Tibial nerve (tissue), 4 donors: ENCODE results near the gene EVX2. TPM values are rescaled to one million over a fixed set of nuclear protein-coding genes. Genes with fewer than 3 reads are reported as not detected.

Experiments
- DNase-seq, 2 donors: peaks; one replicate each; pipeline ENCODE4 v3.0.0-alpha.2; 2019; ENCODE audit warnings: low spot score in 2 of 2
- H3K27ac ChIP-seq, 4 donors: fragments of 200-600 bp; sonication (generic) in 3 of 4; one replicate each; pipeline ENCODE4 v1.5.1; 2017 to 2019; ENCODE audit warnings: mild to moderate bottlenecking in 1 of 4
- H3K27me3 ChIP-seq, 2 donors: fragments of 200-600 bp; sonication (generic) in 1 of 2; one replicate each; pipeline versions ENCODE4 v1.5.1 to v1.6.0; 2017 to 2019
- H3K36me3 ChIP-seq, 3 donors: fragments of 200-600 bp; sonication (generic); one replicate each; pipeline ENCODE4 v1.5.1; 2018 to 2019
- H3K4me1 ChIP-seq, 4 donors: fragments of 200-600 bp; sonication (generic) in 3 of 4; one replicate each; pipeline ENCODE4 v1.5.1; 2017 to 2019
- H3K4me3 ChIP-seq, 4 donors: fragments of 200-600 bp; sonication (generic) in 3 of 4; one replicate each; pipeline ENCODE4 v1.5.1; 2017 to 2019; ENCODE audit warnings: mild to moderate bottlenecking in 1 of 4, moderate library complexity in 1 of 4
- H3K9me3 ChIP-seq, 4 donors: fragments of 200-600 bp; sonication (generic) in 3 of 4; one replicate each; pipeline ENCODE4 v1.5.1; 2017 to 2019
- EP300 ChIP-seq, 2 donors: sonication (generic); formaldehyde crosslinking; IDR thresholded peaks; one replicate each; pipeline ENCODE4 v1.6.1; 2017; ENCODE audit warnings: antibody characterized with exemption in 2 of 2, mild to moderate bottlenecking in 1 of 2
- POLR2A ChIP-seq, 2 donors: fragments of 450-650 bp; IDR thresholded peaks; one replicate each; pipeline ENCODE4 v1.6.1; 2017; ENCODE audit warnings: antibody characterized with exemption in 2 of 2, mild to moderate bottlenecking in 2 of 2, moderate library complexity in 2 of 2
- WGBS, 2 donors: methylation state at CpG; one replicate each; pipeline ENCODE4 v1.1.5; 2018; 5-methylcytosine and 5-hydroxymethylcytosine counted together
- total RNA-seq, 4 donors: library from RNA; depleted of rRNA; stranded (reverse); fragments of >200 nt; gene quantifications; one replicate each; pipeline ENCODE4 v1.1.0, GENCODE V29; 2016
- TF ChIP-seq, protein P1 (sequence below), 5 experiments: fragments of 200-600 bp in 3 of 5; fragments of 450-650 bp in 2 of 5; sonication (generic) in 3 of 5; IDR thresholded peaks; one replicate each; pipeline ENCODE4 v1.5.1; 2016 to 2019; ENCODE audit warnings: antibody characterized with exemption in 5 of 5, mild to moderate bottlenecking in 3 of 5, moderate library complexity in 2 of 5

The EVX2 gene
- total RNA-seq, 4 donors from 2014 or later = not detected

DNA sequence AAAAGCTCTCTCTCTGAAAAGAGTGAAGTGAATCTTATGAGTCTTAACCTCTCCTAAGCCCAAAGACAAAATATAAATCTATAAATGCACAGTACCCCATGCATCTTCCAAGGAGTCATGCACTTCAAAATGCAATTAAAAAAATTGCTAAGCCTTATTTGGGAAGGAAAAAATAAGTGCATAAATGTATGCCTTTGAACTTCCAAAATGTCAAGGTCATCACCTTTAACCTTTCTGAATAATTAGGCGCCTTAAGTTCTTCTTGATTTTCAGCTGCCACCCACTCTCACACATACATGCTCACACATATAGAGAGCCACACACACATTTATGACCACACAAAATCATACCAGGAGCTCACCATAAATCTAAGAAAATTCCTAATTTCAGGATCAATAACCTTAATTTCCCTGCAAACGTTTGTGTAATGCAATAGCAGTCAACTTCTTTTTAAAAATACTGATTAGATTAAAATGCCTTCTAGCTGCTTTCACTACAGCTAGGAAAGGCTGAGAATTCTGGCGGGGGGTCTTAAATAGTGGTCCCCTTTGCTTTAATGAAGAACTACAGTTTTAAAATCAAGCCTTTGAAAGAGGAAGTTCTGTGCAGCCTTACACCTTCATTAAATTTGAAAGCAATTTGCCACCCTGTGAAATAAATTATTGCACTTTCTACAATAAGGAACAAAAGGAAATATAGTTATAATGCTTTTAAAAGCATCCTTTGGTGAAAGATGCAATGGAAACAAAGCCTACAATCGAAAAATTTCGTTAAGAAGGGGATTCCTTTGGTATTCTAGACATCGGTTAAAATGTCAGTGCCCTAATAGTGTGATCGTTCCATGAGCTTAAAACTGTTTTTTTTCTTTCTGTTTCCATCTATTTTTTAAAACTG lies 26.9 kb upstream of the EVX2 start:
- peak in 1 of 2 donors; percentile 48 for TF ChIP-seq EP300 (IDR thresholded peaks at IDR 0.05)
- TF ChIP-seq, protein P1, sequence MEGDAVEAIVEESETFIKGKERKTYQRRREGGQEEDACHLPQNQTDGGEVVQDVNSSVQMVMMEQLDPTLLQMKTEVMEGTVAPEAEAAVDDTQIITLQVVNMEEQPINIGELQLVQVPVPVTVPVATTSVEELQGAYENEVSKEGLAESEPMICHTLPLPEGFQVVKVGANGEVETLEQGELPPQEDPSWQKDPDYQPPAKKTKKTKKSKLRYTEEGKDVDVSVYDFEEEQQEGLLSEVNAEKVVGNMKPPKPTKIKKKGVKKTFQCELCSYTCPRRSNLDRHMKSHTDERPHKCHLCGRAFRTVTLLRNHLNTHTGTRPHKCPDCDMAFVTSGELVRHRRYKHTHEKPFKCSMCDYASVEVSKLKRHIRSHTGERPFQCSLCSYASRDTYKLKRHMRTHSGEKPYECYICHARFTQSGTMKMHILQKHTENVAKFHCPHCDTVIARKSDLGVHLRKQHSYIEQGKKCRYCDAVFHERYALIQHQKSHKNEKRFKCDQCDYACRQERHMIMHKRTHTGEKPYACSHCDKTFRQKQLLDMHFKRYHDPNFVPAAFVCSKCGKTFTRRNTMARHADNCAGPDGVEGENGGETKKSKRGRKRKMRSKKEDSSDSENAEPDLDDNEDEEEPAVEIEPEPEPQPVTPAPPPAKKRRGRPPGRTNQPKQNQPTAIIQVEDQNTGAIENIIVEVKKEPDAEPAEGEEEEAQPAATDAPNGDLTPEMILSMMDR (IDR thresholded peaks at IDR 0.05) = no peak
- Histone ChIP-seq H3K27me3 (peaks cover 0 to 97% of the 10 kb centered on the region in 2 donors), H3K9me3 (no peaks in the 10 kb centered on the region), H3K4me3 (no peak overlapping the region), H3K4me1 (peaks cover 0 to 38% (median 4%) of the 10 kb centered on the region in 4 donors), H3K27ac (no peak overlapping the region), H3K36me3 (no peaks in the 10 kb centered on the region)
- DNase-seq = no peak
- WGBS, 2 donors = 29 to 41% methylated on average over 7 of the region's 7 CpGs

DNA sequence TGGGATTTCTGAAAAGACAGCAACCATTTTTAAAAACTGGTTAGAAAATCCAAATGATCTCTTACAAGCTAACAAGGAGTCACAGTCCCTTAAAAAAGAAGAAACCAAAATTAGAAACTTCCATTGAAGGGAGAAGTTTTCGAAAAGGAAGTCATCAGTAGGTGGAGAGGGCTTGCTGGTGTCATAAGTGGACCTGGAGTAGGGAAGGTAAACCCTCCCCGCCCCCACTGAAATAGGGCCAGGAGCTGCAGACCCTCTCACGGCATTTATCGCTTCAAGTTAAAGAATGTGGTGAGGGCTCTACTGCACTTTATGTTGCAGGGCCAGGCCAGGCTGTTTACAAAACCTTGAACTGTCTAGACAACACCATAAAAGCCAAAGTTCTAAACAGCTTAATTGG lies 26.2 kb upstream of the EVX2 start:
- no peak for DNase-seq
- Histone ChIP-seq H3K9me3 (no peaks in the 10 kb centered on the region), H3K4me3 (no peak overlapping the region), H3K27ac (no peak overlapping the region), H3K27me3 (peaks cover 0 to 97% of the 10 kb centered on the region in 2 donors), H3K4me1 (peaks cover 0 to 44% (median 4%) of the 10 kb centered on the region in 4 donors), H3K36me3 (no peaks in the 10 kb centered on the region)
- 42 to 46% methylated on average over 4 of the region's 4 CpGs for WGBS, 2 donors
- no peak for TF ChIP-seq POLR2A (IDR thresholded peaks at IDR 0.05)
- no peak for TF ChIP-seq EP300 (IDR thresholded peaks at IDR 0.05)
- TF ChIP-seq, protein P1 (IDR thresholded peaks at IDR 0.05) = no peak

DNA sequence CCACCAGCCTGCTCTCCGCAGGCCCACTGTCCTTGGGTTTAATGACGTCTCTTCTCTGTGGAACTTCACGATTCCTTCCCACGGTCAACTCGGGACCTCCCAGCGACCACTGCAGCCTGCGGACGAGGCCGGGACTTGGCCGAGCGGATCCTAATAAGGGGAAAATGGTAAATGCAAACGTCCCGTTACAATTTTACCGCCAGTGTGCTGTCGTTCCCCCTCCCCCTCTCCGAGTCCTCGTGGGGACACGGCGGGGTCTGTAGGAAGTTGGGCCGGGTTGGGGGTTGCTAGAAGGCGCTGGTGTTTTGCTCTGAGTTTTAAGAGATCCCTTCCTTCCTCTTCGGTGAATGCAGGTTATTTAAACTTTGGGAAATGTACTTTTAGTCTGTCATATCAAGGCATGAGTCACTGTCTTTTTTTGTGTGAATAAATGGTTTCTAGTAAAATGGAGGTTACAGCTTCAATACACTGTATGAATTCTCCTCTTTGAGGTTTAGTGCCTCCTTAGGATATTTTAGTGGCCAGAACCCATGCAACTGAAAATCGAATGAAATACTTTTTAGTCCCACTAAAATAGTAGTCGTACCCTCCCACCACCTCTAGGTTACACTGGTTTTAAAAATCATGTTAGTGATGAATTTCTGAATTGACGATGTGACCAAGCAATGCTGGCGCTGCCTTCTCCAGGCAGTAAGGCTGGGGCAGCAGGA lies 25.6 kb upstream of the EVX2 start:
- peaks cover 5 to 97% of the 10 kb centered on the region in 2 donors for H3K27me3 ChIP-seq
- DNase-seq = no peak
- 14 to 16% methylated on average over 26 of the region's 26 CpGs for WGBS, 2 donors
- no peak overlapping the region for H3K27ac ChIP-seq
- peak overlapping the region in 1 of 4 donors; percentile 0 for H3K4me3 ChIP-seq
- H3K9me3 ChIP-seq = no peaks in the 10 kb centered on the region
- no peaks in the 10 kb centered on the region for H3K36me3 ChIP-seq
- TF ChIP-seq, protein P1 (IDR thresholded peaks at IDR 0.05) = no peak
- no peak for TF ChIP-seq EP300 (IDR thresholded peaks at IDR 0.05)
- no peak for TF ChIP-seq POLR2A (IDR thresholded peaks at IDR 0.05)
- H3K4me1 ChIP-seq = peaks cover 0 to 50% (median 10%) of the 10 kb centered on the region in 4 donors

DNA sequence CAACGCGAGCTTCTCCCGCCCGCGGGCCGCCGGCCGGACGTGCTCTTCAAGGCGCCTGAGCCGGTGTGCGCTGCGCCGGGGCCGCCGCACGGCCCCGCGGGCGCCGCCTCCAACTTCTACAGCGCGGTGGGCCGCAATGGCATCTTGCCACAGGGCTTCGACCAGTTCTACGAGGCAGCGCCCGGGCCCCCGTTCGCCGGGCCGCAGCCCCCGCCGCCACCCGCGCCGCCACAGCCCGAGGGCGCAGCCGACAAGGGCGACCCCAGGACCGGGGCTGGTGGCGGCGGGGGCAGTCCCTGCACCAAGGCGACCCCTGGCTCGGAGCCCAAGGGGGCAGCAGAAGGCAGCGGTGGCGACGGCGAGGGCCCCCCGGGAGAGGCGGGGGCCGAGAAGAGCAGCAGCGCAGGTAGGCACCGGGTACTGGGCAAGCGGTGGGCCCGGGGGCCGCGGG lies 24.0 kb upstream of the EVX2 start:
- no peak for TF ChIP-seq POLR2A (IDR thresholded peaks at IDR 0.05)
- TF ChIP-seq, protein P1 (IDR thresholded peaks at IDR 0.05) = no peak
- TF ChIP-seq EP300 (IDR thresholded peaks at IDR 0.05) = no peak
- WGBS, 2 donors = 2% methylated on average over 25 to 50 of the region's 59 CpGs
- no peaks in the 10 kb centered on the region for H3K9me3 ChIP-seq
- H3K36me3 ChIP-seq = no peaks in the 10 kb centered on the region
- DNase-seq = no peak
- H3K4me1 ChIP-seq = peaks cover 0 to 56% (median 14%) of the 10 kb centered on the region in 4 donors
- H3K4me3 ChIP-seq = peak overlapping the region in 1 of 4 donors; percentile 28
- no peak overlapping the region for H3K27ac ChIP-seq
- peaks cover 5 to 97% of the 10 kb centered on the region in 2 donors for H3K27me3 ChIP-seq
